ENCODE data around the gene FBXL2.

GRCh38 chr3:33430571-33430970, 153.3 kb downstream of the FBXL2 start:
- no peak for TF ChIP-seq CTCF (IDR thresholded peaks at IDR 0.05)
- no peak for TF ChIP-seq CEBPB (IDR thresholded peaks at IDR 0.05)
